SIG-M5 treated with dmso at 0.1 percent for 504 hours (cell line): Measurements from ENCODE around the gene PCED1B.
A peak's percentile ranks its signal among the peaks of the same experiment; 100 is the strongest.
"Not testable (repeated sequence)": the region's sequence is repeated elsewhere in the genome, so short reads cannot be mapped to it uniquely, and the experiment has no call there.

ENCODE experiments used
- DNase-seq: peaks from one replicate; lab custom pipeline; 2025; ENCODE audit not compliant: unreplicated experiment; lab: John Stamatoyannopoulos, UW

Gene PCED1B

GRCh38 chr12:47117305-47117704 is 37.9 kb downstream of the PCED1B start:
- DNase-seq: not testable (repeated sequence)

DNA sequence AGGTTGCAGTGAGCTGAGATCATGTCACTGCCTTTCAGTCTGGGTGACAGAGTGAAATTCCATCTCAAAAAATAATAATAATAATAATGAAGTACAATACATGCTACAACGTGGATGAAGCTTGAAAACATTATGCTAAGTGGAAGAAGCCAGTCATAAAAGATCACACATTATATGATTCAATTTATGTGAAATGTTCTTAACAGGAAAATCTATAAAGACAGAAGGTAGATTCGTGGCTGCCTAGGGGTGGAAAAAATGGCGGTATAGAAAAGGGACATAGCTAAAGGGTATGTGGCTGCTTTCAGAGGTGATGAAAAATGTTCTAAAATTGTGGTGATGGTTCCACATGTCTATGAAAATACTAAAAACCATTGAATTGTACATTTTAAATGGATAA is 41.3 kb downstream of the PCED1B start:
- no peak for DNase-seq

DNA sequence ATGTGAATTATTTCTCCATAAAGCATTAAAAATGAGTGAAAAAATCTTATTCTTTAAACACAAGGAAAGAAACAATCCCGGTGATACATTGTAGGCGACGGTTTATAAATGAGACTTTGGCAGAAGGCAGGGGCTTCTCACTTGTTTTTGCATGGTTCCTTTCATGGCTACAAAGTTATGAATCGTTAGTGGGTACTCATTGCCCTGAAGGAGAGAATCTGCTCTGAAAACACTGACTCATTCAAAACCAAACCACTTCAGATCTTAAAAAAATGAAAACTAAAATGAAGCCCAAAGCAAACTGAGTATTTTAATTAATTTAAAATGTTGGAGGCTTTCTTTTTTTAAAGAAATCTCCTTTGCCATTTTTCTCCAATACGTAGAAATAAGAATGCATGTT is 41.7 kb downstream of the PCED1B start:
- DNase-seq: no peak

DNA sequence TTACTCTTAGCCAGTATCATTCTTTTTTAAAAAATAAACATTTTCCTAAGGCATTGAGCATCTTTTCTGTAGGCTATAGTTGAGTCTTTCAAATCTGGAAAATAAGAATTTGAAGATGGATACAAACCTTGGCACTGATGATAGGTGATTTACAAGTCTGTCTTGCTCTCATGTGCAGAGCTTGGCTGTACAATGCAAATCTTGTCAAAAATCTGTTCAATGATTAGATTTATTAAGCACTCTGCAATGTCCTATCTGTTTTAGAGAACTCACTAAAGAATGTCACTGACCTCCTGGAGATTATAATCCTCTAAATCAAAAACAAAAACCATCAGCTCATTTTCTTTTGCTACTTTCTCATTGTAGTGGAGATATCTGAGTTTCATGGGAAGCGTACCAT is 43.2 kb downstream of the PCED1B start:
- no peak for DNase-seq

- DNase-seq: no peak
Observed at GRCh38 chr12:47123730-47124129, 44.3 kb downstream of the PCED1B start.

GRCh38 chr12:47124451-47124850 is 45.0 kb downstream of the PCED1B start:
- DNase-seq: no peak

GRCh38 chr12:47126246-47126645 is 46.8 kb downstream of the PCED1B start:
- no peak for DNase-seq

DNA sequence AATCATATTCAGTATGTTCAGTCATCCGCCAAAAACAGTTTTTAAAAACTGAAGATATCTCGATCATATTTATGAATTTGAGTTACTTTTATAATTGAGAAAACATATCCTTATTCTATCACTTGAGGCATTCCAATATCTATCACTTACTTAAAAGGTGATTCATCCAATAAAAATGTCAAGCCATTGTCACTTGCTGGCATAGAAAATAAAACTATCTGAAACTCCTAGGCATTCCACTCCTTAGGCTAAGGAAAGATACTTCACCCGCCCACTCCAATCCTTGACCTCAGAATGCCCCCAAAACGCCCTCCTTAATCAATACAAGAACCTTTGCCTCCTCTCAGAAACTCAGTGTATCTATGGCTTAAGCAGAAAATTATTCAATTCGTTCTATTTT is 51.6 kb downstream of the PCED1B start:
- DNase-seq: no peak

- no peak for DNase-seq
Observed at GRCh38 chr12:47134005-47134404, 54.6 kb downstream of the PCED1B start.

DNA sequence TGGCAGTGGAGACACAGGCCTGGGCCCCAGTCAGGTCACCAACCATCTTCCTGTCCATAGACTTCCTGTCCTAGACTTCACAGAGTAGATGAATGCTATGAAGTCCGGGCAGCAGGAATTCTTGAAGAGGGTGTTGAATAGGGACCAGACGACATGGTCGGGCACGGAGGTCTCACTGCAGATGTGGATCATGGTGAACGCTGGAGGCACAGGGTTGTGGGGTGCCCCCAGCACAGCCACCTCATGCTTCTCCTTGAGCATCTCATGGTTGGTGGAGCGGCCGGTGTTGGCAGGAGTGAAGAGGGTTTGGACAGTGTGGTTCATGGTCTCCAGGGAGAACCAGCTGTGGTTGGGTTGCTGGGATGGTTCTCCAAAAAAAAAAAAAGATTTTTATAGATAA is 56.2 kb downstream of the PCED1B start:
- no peak for DNase-seq

DNA sequence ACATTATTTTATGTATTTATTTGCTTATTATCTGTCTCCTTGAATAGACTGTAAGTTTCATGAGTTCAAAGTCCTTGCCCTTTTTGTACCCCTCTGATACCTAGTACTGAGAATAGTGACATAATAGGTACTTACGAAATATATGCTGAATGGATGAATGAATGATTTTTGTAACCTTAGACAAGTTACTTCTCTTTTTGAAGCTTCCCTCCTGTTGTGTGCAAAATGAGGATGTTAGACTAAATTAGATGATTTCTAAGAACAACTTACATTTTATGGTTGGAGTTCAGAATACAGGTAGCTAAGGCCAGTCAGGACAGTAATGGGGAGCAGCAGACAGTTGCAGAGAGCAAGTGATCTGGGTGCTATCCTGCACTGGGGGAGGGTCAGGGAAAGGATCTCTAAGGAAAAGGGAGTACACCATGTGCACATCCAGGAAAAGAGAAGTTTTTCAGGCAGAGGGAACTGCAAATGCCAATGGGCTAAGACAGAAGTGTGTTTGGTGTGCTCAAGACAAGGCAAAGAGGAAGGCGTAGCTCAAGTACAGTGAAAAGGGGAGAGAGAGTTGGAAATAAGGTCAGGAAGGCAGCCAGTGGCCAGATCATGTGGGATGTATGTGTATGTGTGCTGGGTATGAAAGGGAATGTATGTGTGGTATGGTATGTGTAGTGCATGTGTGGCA is 59.7 kb downstream of the PCED1B start:
- peak; percentile 42 for DNase-seq

DNA sequence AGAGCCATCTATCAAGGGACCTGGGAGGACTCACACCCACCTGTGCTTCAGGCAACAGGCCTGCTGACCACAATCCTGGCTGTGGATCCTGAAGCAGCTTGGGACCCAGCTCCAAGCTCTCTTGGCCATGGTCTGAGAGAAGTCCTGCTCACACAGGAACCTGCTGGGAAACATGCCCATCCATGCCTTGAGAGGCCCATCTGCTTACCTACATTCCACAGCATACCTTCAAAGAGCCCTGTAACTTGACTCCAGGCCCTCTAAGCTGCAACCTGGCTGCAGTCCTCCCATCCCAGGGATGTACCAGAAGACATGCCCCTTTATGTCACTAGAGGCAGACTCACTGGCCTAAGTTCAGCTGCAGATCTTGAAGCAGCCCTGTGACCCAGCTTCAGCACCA is 62.0 kb downstream of the PCED1B start:
- DNase-seq: no peak

DNA sequence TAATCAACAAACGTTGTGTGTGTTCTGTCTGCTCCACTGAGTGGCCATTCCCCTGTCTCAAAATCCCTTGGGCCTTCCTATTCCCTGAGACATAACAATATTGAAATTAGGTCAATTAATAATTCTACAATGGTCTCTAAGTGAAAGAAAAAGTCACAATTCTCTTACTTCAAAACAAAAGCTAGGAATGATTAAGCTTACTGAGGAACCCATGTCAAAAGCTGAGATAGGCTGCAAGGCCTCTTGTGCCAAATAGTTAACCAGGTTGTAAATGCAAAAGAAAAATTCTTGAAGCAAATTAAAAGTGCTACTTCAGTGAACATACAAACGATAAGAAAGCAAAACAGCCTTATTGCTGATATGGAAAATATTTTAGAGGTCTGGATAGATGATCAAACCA is 65.3 kb downstream of the PCED1B start:
- DNase-seq: no peak

DNA sequence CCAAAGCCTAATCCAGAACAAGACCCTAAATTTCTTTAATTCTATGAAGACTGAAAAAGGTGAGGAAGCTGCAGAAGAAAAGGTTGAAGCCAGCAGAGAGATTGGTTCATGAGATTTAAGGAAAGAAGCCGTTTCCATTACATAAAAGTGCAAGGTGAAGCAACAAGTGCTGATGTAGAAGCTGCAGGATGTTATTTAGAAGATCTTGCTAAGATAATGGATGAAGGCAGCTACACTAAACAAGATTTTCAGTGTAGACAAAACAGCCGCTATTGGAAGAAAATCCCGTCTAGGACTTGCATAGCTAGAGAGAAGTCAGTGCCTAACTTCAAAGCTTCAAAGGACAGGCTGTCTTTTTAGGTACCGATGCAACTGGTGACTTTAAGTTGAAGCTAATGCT is 65.8 kb downstream of the PCED1B start:
- DNase-seq: no peak

- DNase-seq: no peak
Observed at GRCh38 chr12:47147739-47148138, 68.3 kb downstream of the PCED1B start.

DNA sequence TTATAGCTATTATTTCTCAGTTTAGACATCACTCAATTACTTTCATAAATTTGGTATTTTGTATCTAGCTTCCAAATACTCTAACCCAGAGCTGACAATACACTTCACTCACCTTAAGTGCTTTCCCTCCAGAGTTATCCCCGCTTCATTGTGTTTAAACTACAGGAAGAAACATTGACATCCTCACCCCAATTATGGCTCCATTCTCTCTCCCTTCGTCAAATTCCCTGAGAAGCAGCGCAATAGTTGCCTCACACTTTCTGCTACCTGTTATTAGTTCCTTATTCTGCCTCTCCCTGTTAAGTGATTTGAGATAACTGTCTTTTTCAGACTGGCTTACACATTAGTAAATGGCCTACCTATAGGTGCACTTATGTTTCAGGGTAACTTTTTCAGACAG is 69.7 kb downstream of the PCED1B start:
- no peak for DNase-seq

DNA sequence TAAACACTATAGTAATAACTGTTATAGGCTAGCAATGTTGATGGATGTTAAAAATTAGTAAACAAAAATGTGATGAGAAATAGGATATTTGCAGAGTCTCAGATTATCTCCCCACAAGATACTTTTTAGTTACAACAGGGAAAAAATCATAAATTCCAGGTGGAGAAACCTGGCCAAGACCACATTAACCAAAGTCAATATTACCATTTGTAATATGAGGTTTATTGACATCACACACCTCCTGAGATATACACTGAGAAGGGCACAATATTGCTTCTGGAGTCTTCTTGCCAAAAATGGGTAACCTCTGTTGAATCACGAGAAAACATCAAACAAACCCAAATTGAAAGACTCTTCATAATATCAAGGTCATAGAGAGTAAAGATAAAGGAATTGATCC is 72.7 kb downstream of the PCED1B start:
- no peak for DNase-seq

DNA sequence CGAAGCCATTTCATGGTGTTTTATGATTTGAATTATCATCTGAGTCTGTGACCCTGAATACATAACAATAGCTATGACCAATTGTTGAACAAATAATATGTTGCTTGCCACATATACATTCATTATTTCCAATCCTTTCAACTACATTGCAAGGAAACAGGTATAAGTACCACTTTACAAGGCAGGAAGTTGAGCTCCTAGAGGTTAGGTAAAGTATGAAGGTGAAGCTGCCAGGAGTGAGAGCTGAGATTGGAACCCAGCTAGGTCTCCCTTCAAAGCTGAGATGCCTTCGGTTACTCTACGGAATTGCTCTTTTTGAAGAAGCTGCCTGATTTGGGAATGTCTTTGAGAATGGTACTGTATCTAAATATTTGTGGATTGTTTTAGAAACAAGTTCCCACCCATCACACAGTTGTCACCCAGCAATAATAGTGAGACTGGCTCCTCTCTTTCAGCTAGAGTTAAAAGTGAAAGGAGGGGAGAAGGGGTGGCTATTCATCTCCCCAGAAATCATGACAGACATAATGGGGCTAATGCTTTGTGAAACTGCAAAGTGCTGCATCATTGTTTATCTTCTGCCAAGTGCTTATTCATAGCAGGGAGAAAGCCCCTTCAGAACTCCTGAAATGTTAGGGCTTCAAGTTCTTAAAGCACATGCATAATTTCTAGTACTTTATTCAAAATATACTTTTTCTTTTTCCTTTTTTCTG is 76.2 kb downstream of the PCED1B start:
- DNase-seq: no peak

- DNase-seq: no peak
Observed at GRCh38 chr12:47156167-47156736, 76.8 kb downstream of the PCED1B start.

- no peak for DNase-seq
Observed at GRCh38 chr12:47158792-47159191, 79.4 kb downstream of the PCED1B start.

- DNase-seq: no peak
Observed at GRCh38 chr12:47159348-47159747, 79.9 kb downstream of the PCED1B start.
